HCT116 (cell line): ENCODE results near the gene BOC.

ENCODE experiments used
- ATF3 ChIP-seq: IDR thresholded peaks from 2 replicates; pipeline ENCODE4 v1.6.1; 2012
- CEBPB ChIP-seq: IDR thresholded peaks from 2 replicates; pipeline ENCODE4 v1.6.1; 2012; ENCODE audit warnings: low read depth
- ELF1 ChIP-seq: IDR thresholded peaks from 2 replicates; pipeline ENCODE4 v1.6.1; 2012; ENCODE audit warnings: low read depth, borderline replicate concordance
- EZH2 ChIP-seq: fragments of 200-600 bp; sonication (generic); IDR thresholded peaks from 2 replicates; pipeline ENCODE4 v1.6.1; 2017; ENCODE audit warnings: antibody characterized with exemption, mixed run types
- EZH2phosphoT487 ChIP-seq: fragments of 200-600 bp; IDR thresholded peaks from 2 replicates; pipeline ENCODE4 v1.6.1; 2018; ENCODE audit warnings: antibody characterized with exemption, borderline replicate concordance
- JUND ChIP-seq: IDR thresholded peaks from 2 replicates; pipeline ENCODE4 v1.6.1; 2012
- MAX ChIP-seq: IDR thresholded peaks from 2 replicates; pipeline ENCODE4 v1.6.1; 2012
- POLR2A ChIP-seq: IDR thresholded peaks from 2 replicates; pipeline ENCODE4 v1.7.0; 2011; ENCODE audit warnings: borderline replicate concordance; ENCODE audit not compliant: insufficient read depth, insufficient read length; ENCODE audit errors: extremely low read depth
- POLR2AphosphoS5 ChIP-seq: IDR thresholded peaks from 2 replicates; pipeline ENCODE4 v1.6.1; 2011; ENCODE audit warnings: mild to moderate bottlenecking, low read depth, low read length, moderate library complexity
- REST ChIP-seq: IDR thresholded peaks from 2 replicates; pipeline ENCODE4 v1.6.1; 2012; ENCODE audit warnings: low read depth
- SIN3A ChIP-seq: IDR thresholded peaks from 2 replicates; pipeline ENCODE4 v1.6.1; 2012; ENCODE audit warnings: low read depth
- ZNF274 ChIP-seq: fragments of 200-500 bp; sonication (Bioruptor generic); IDR thresholded peaks from 2 replicates; pipeline ENCODE4 v1.6.1; 2014; ENCODE audit warnings: mild to moderate bottlenecking, low read depth, low read length, inconsistent platforms
- TF ChIP-seq, protein P1 (sequence below), 3 experiments: fragments of 200-600 bp in 1 of 3; sonication (generic) in 1 of 3; IDR thresholded peaks in 2 of 3; conservative IDR thresholded peaks in 1 of 3; 2 replicates each; pipeline ENCODE4 v1.5.1; 2012 to 2017; ENCODE audit warnings: low read depth in 2 of 3, low read length in 2 of 3, antibody characterized with exemption in 1 of 3, borderline replicate concordance in 1 of 3, control low read depth in 1 of 3, mild to moderate bottlenecking in 1 of 3, mixed read lengths in 1 of 3, mixed run types in 1 of 3, moderate library complexity in 1 of 3; ENCODE audit not compliant: insufficient read depth in 1 of 3

- TF ChIP-seq MAX (no peak), SIN3A (no peak), ZNF274 (no peak), EZH2 (no peak), POLR2A (no peak), CEBPB (no peak), JUND (no peak), REST (no peak), EZH2phosphoT487 (no peak), ATF3 (no peak), POLR2AphosphoS5 (no peak), ELF1 (no peak)
- TF ChIP-seq, protein P1, sequence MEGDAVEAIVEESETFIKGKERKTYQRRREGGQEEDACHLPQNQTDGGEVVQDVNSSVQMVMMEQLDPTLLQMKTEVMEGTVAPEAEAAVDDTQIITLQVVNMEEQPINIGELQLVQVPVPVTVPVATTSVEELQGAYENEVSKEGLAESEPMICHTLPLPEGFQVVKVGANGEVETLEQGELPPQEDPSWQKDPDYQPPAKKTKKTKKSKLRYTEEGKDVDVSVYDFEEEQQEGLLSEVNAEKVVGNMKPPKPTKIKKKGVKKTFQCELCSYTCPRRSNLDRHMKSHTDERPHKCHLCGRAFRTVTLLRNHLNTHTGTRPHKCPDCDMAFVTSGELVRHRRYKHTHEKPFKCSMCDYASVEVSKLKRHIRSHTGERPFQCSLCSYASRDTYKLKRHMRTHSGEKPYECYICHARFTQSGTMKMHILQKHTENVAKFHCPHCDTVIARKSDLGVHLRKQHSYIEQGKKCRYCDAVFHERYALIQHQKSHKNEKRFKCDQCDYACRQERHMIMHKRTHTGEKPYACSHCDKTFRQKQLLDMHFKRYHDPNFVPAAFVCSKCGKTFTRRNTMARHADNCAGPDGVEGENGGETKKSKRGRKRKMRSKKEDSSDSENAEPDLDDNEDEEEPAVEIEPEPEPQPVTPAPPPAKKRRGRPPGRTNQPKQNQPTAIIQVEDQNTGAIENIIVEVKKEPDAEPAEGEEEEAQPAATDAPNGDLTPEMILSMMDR (IDR thresholded peaks at IDR 0.05 in 2 of 3, conservative IDR thresholded peaks at IDR 0.05 in 1 of 3; ENCODE audit: borderline replicate concordance in 1 of 3, insufficient read depth in 1 of 3, low read depth in 2 of 3, low read length in 2 of 3), result no peak
Observed at GRCh38 chr3:113205481-113205880, 5.9 kb upstream of the BOC start.
